GM12872 (cell line): ENCODE results near the gene CACNA2D1.

Experiments used
- CTCF ChIP-seq: IDR thresholded peaks from 3 replicates; pipeline ENCODE4 v1.5.1; 2011; ENCODE audit warnings: low read depth, mild to moderate bottlenecking, low read length, moderate library complexity; ENCODE audit not compliant: insufficient read depth

The CACNA2D1 gene

GRCh38 chr7:82444220-82444909, 788 bp upstream of the CACNA2D1 start:
- no peak for TF ChIP-seq CTCF

- TF ChIP-seq CTCF = no peak
These were observed 486 bp downstream of the CACNA2D1 start for GRCh38 chr7:82443036-82443546.

GRCh38 chr7:82442492-82443035, 1.0 kb downstream of the CACNA2D1 start:
- no peak for TF ChIP-seq CTCF

- no peak for TF ChIP-seq CTCF
These were observed 1.7 kb downstream of the CACNA2D1 start for GRCh38 chr7:82441669-82442478.

- TF ChIP-seq CTCF = no peak
These were observed 5.1 kb downstream of the CACNA2D1 start for GRCh38 chr7:82438521-82438920.

- TF ChIP-seq CTCF = no peak
These were observed 7.8 kb downstream of the CACNA2D1 start for GRCh38 chr7:82435769-82436168.

GRCh38 chr7:82434275-82435022, 9.1 kb downstream of the CACNA2D1 start:
- TF ChIP-seq CTCF = no peak
